Measurements from ENCODE around the gene UAP1L1. TPM values are rescaled to one million over a fixed set of nuclear protein-coding genes. Genes with fewer than 3 reads are reported as not detected.
"Not testable (repeated sequence)": the region's sequence is repeated elsewhere in the genome, so short reads cannot be mapped to it uniquely, and the experiment has no call there.

UAP1L1 gene
- polyA plus RNA-seq, 1 donor, result 1.9 TPM

- no peak for DNase-seq (ENCODE audit: low read depth)
These were observed 20.4 kb upstream of the UAP1L1 start for GRCh38 chr9:137056739-137057415.

- no peak for DNase-seq (ENCODE audit: low read depth)
These were observed 19.8 kb upstream of the UAP1L1 start for GRCh38 chr9:137057545-137057944.

GRCh38 chr9:137058521-137059234, 18.6 kb upstream of the UAP1L1 start:
- no peak for DNase-seq (ENCODE audit: low read depth)

- no peak for DNase-seq (ENCODE audit: low read depth)
These were observed 14.9 kb upstream of the UAP1L1 start for GRCh38 chr9:137062384-137062783.

GRCh38 chr9:137062798-137063197, 14.5 kb upstream of the UAP1L1 start:
- DNase-seq (ENCODE audit: low read depth), result not testable (repeated sequence)

GRCh38 chr9:137063311-137064026, 13.8 kb upstream of the UAP1L1 start:
- DNase-seq (ENCODE audit: low read depth), result no peak

GRCh38 chr9:137064027-137064879, 13.1 kb upstream of the UAP1L1 start:
- no peak for DNase-seq (ENCODE audit: low read depth)

- no peak for DNase-seq (ENCODE audit: low read depth)
These were observed 12.5 kb upstream of the UAP1L1 start for GRCh38 chr9:137064880-137065164.

GRCh38 chr9:137065336-137065967, 11.9 kb upstream of the UAP1L1 start:
- DNase-seq (ENCODE audit: low read depth), result no peak

GRCh38 chr9:137066096-137066861, 11.0 kb upstream of the UAP1L1 start:
- no peak for DNase-seq (ENCODE audit: low read depth)

- no peak for DNase-seq (ENCODE audit: low read depth)
These were observed 9.3 kb upstream of the UAP1L1 start for GRCh38 chr9:137067860-137068538.

GRCh38 chr9:137068539-137069507, 8.5 kb upstream of the UAP1L1 start:
- DNase-seq (ENCODE audit: low read depth), result no peak

GRCh38 chr9:137069508-137070091, 7.7 kb upstream of the UAP1L1 start:
- no peak for DNase-seq (ENCODE audit: low read depth)

- DNase-seq (ENCODE audit: low read depth), result no peak
These were observed 7.0 kb upstream of the UAP1L1 start, which contains the start of gene SAPCD2 for GRCh38 chr9:137070201-137070905. SAPCD2 (minus strand) TSS chr9:137070557; CDS start chr9:137070460, 97 bp downstream.

GRCh38 chr9:137070906-137071275, 6.4 kb upstream of the UAP1L1 start:
- no peak for DNase-seq (ENCODE audit: low read depth)

GRCh38 chr9:137071282-137071681, 6.0 kb upstream of the UAP1L1 start:
- DNase-seq (ENCODE audit: low read depth), result no peak

GRCh38 chr9:137073992-137074399, 3.3 kb upstream of the UAP1L1 start:
- DNase-seq (ENCODE audit: low read depth), result no peak
